Measurements from ENCODE around the gene MRFAP1L1.

MRFAP1L1 gene

GRCh38 chr4:6689506-6689960, 20.1 kb downstream of the MRFAP1L1 start:
- Histone ChIP-seq H3K4me3 (ENCODE audit: low read length) (no peak overlapping the region), H3K36me3 (ENCODE audit: control insufficient read depth, insufficient read depth, low read length) (no peaks in the 10 kb centered on the region), H3K27ac (ENCODE audit: low read length) (no peak overlapping the region), H3K9me3 (ENCODE audit: control insufficient read depth, insufficient read depth, low read length) (no peaks in the 10 kb centered on the region), H3K4me1 (ENCODE audit: control insufficient read depth, insufficient read depth, low read length) (peaks cover 13% of the 10 kb centered on the region), H3K27me3 (ENCODE audit: control insufficient read depth, insufficient read depth, low read length) (no peaks in the 10 kb centered on the region; the same call in 1 of the 2 replicates)
- no CpG with 5 or more reads among the region's 15 CpGs for WGBS (ENCODE audit: insufficient coverage, insufficient read length)
- DNase-seq (ENCODE audit: low read depth, low spot score), result no peak

GRCh38 chr4:6688879-6689505, 20.7 kb downstream of the MRFAP1L1 start:
- no peak overlapping the region for H3K4me3 ChIP-seq (ENCODE audit: low read length)
- no peaks in the 10 kb centered on the region; the same call in 1 of the 2 replicates for H3K27me3 ChIP-seq (ENCODE audit: control insufficient read depth, insufficient read depth, low read length)
- H3K4me1 ChIP-seq (ENCODE audit: control insufficient read depth, insufficient read depth, low read length), result peaks cover 13% of the 10 kb centered on the region
- no peaks in the 10 kb centered on the region for H3K9me3 ChIP-seq (ENCODE audit: control insufficient read depth, insufficient read depth, low read length)
- H3K36me3 ChIP-seq (ENCODE audit: control insufficient read depth, insufficient read depth, low read length), result no peaks in the 10 kb centered on the region
- DNase-seq (ENCODE audit: low read depth, low spot score), result no peak
- H3K27ac ChIP-seq (ENCODE audit: low read length), result no peak overlapping the region
- no CpG with 5 or more reads among the region's 23 CpGs for WGBS (ENCODE audit: insufficient coverage, insufficient read length)

- Histone ChIP-seq H3K4me1 (ENCODE audit: control insufficient read depth, insufficient read depth, low read length) (peaks cover 11% of the 10 kb centered on the region), H3K27me3 (ENCODE audit: control insufficient read depth, insufficient read depth, low read length) (no peaks in the 10 kb centered on the region), H3K4me3 (ENCODE audit: low read length) (no peak overlapping the region), H3K9me3 (ENCODE audit: control insufficient read depth, insufficient read depth, low read length) (no peaks in the 10 kb centered on the region), H3K36me3 (ENCODE audit: control insufficient read depth, insufficient read depth, low read length) (no peaks in the 10 kb centered on the region), H3K27ac (ENCODE audit: low read length) (no peak overlapping the region)
- WGBS (ENCODE audit: insufficient coverage, insufficient read length), result no CpG with 5 or more reads among the region's 24 CpGs
- no peak for DNase-seq (ENCODE audit: low read depth, low spot score)
Measured at GRCh38 chr4:6687947-6688878, 21.5 kb downstream of the MRFAP1L1 start.

GRCh38 chr4:6686104-6686787, 23.4 kb downstream of the MRFAP1L1 start:
- H3K27ac ChIP-seq (ENCODE audit: low read length), result no peak overlapping the region
- no peak overlapping the region for H3K4me3 ChIP-seq (ENCODE audit: low read length)
- H3K27me3 ChIP-seq (ENCODE audit: control insufficient read depth, insufficient read depth, low read length), result no peaks in the 10 kb centered on the region
- peaks cover 11% of the 10 kb centered on the region for H3K4me1 ChIP-seq (ENCODE audit: control insufficient read depth, insufficient read depth, low read length)
- no CpG with 5 or more reads among the region's 4 CpGs for WGBS (ENCODE audit: insufficient coverage, insufficient read length)
- no peaks in the 10 kb centered on the region for H3K36me3 ChIP-seq (ENCODE audit: control insufficient read depth, insufficient read depth, low read length)
- no peak for DNase-seq (ENCODE audit: low read depth, low spot score)
- no peaks in the 10 kb centered on the region for H3K9me3 ChIP-seq (ENCODE audit: control insufficient read depth, insufficient read depth, low read length)

GRCh38 chr4:6684656-6685055, 25.0 kb downstream of the MRFAP1L1 start:
- H3K9me3 ChIP-seq (ENCODE audit: control insufficient read depth, insufficient read depth, low read length), result no peaks in the 10 kb centered on the region
- WGBS (ENCODE audit: insufficient coverage, insufficient read length), result no CpG with 5 or more reads among the region's 11 CpGs
- DNase-seq (ENCODE audit: low read depth, low spot score), result no peak
- no peak overlapping the region for H3K27ac ChIP-seq (ENCODE audit: low read length)
- no peaks in the 10 kb centered on the region for H3K36me3 ChIP-seq (ENCODE audit: control insufficient read depth, insufficient read depth, low read length)
- H3K4me1 ChIP-seq (ENCODE audit: control insufficient read depth, insufficient read depth, low read length), result peaks cover 7% of the 10 kb centered on the region
- no peaks in the 10 kb centered on the region for H3K27me3 ChIP-seq (ENCODE audit: control insufficient read depth, insufficient read depth, low read length)
- no peak overlapping the region for H3K4me3 ChIP-seq (ENCODE audit: low read length)

GRCh38 chr4:6682862-6683590, 26.6 kb downstream of the MRFAP1L1 start:
- H3K36me3 ChIP-seq (ENCODE audit: control insufficient read depth, insufficient read depth, low read length), result no peaks in the 10 kb centered on the region
- WGBS (ENCODE audit: insufficient coverage, insufficient read length), result no CpG with 5 or more reads among the region's 11 CpGs
- H3K9me3 ChIP-seq (ENCODE audit: control insufficient read depth, insufficient read depth, low read length), result no peaks in the 10 kb centered on the region
- no peaks in the 10 kb centered on the region for H3K27me3 ChIP-seq (ENCODE audit: control insufficient read depth, insufficient read depth, low read length)
- no peak for DNase-seq (ENCODE audit: low read depth, low spot score)
- no peak overlapping the region for H3K4me3 ChIP-seq (ENCODE audit: low read length)
- no peak overlapping the region for H3K27ac ChIP-seq (ENCODE audit: low read length)
- H3K4me1 ChIP-seq (ENCODE audit: control insufficient read depth, insufficient read depth, low read length), result no peaks in the 10 kb centered on the region

- no peaks in the 10 kb centered on the region for H3K4me1 ChIP-seq (ENCODE audit: control insufficient read depth, insufficient read depth, low read length)
- H3K27ac ChIP-seq (ENCODE audit: low read length), result no peak overlapping the region
- H3K9me3 ChIP-seq (ENCODE audit: control insufficient read depth, insufficient read depth, low read length), result no peaks in the 10 kb centered on the region
- H3K4me3 ChIP-seq (ENCODE audit: low read length), result no peak overlapping the region
- no CpG with 5 or more reads among the region's 9 CpGs for WGBS (ENCODE audit: insufficient coverage, insufficient read length)
- no peak for DNase-seq (ENCODE audit: low read depth, low spot score)
- no peaks in the 10 kb centered on the region for H3K27me3 ChIP-seq (ENCODE audit: control insufficient read depth, insufficient read depth, low read length)
- H3K36me3 ChIP-seq (ENCODE audit: control insufficient read depth, insufficient read depth, low read length), result no peaks in the 10 kb centered on the region
Measured at GRCh38 chr4:6681191-6681590, 28.5 kb downstream of the MRFAP1L1 start.

- no peaks in the 10 kb centered on the region for H3K36me3 ChIP-seq (ENCODE audit: control insufficient read depth, insufficient read depth, low read length)
- H3K4me3 ChIP-seq (ENCODE audit: low read length), result no peak overlapping the region
- no peak for DNase-seq (ENCODE audit: low read depth, low spot score)
- H3K27ac ChIP-seq (ENCODE audit: low read length), result no peak overlapping the region
- H3K4me1 ChIP-seq (ENCODE audit: control insufficient read depth, insufficient read depth, low read length), result 0 out of 2 replicates have a peak, but pooled peaks cover 2% of the 10 kb centered on the region
- no peaks in the 10 kb centered on the region for H3K27me3 ChIP-seq (ENCODE audit: control insufficient read depth, insufficient read depth, low read length)
- WGBS (ENCODE audit: insufficient coverage, insufficient read length), result no CpG with 5 or more reads among the region's 10 CpGs
- H3K9me3 ChIP-seq (ENCODE audit: control insufficient read depth, insufficient read depth, low read length), result no peaks in the 10 kb centered on the region
Measured at GRCh38 chr4:6680372-6681034, 29.2 kb downstream of the MRFAP1L1 start.

- no peaks in the 10 kb centered on the region for H3K36me3 ChIP-seq (ENCODE audit: control insufficient read depth, insufficient read depth, low read length)
- H3K4me3 ChIP-seq (ENCODE audit: low read length), result no peak overlapping the region
- no CpG with 5 or more reads among the region's 21 CpGs for WGBS (ENCODE audit: insufficient coverage, insufficient read length)
- no peaks in the 10 kb centered on the region for H3K9me3 ChIP-seq (ENCODE audit: control insufficient read depth, insufficient read depth, low read length)
- H3K4me1 ChIP-seq (ENCODE audit: control insufficient read depth, insufficient read depth, low read length), result 0 out of 2 replicates have a peak, but pooled peaks cover 2% of the 10 kb centered on the region
- no peak overlapping the region for H3K27ac ChIP-seq (ENCODE audit: low read length)
- DNase-seq (ENCODE audit: low read depth, low spot score), result no peak
- no peaks in the 10 kb centered on the region for H3K27me3 ChIP-seq (ENCODE audit: control insufficient read depth, insufficient read depth, low read length)
Measured at GRCh38 chr4:6676722-6677558, 32.7 kb downstream of the MRFAP1L1 start.
